Central memory CD8-positive, alpha-beta T cell (primary cell): Measurements from ENCODE around the gene TMC5.
A peak's percentile ranks its signal among the peaks of the same experiment; 100 is the strongest.

Experiments
- ATAC-seq: fragments of 150-1000 bp; cut with Tn5 transposase; replicated peaks from 2 replicates; pipeline ENCODE4 v1.10.0; 2022; ENCODE audit warnings: mild to moderate bottlenecking, moderate FRiP score, moderate number of reproducible peaks; ENCODE audit not compliant: poor library complexity, severe bottlenecking; ENCODE audit errors: extremely low read depth
- DNase-seq, 2 donors: peaks; one replicate each; pipeline ENCODE4 v3.0.0; 2021; ENCODE audit warnings: low spot score in 2 of 2
- H3K27ac Mint-ChIP-seq: one replicate; pipeline ENCODE4 v1.8.0; 2022; ENCODE audit warnings: low read depth, mild to moderate bottlenecking, moderate library complexity, mixed read lengths
- H3K27me3 Mint-ChIP-seq: one replicate; pipeline ENCODE4 v1.8.0; 2022; ENCODE audit warnings: mixed read lengths
- H3K36me3 Mint-ChIP-seq: one replicate; pipeline ENCODE4 v1.8.0; 2022; ENCODE audit warnings: mild to moderate bottlenecking, moderate library complexity, mixed read lengths; ENCODE audit not compliant: insufficient read depth
- H3K4me1 Mint-ChIP-seq: one replicate; pipeline ENCODE4 v1.8.0; 2022; ENCODE audit warnings: mixed read lengths
- H3K4me3 Mint-ChIP-seq: one replicate; pipeline ENCODE4 v1.8.0; 2022; ENCODE audit warnings: mild to moderate bottlenecking, moderate library complexity, mixed read lengths
- H3K9me3 Mint-ChIP-seq: one replicate; pipeline ENCODE4 v1.8.0; 2022; ENCODE audit warnings: mixed read lengths

TMC5 gene

DNA sequence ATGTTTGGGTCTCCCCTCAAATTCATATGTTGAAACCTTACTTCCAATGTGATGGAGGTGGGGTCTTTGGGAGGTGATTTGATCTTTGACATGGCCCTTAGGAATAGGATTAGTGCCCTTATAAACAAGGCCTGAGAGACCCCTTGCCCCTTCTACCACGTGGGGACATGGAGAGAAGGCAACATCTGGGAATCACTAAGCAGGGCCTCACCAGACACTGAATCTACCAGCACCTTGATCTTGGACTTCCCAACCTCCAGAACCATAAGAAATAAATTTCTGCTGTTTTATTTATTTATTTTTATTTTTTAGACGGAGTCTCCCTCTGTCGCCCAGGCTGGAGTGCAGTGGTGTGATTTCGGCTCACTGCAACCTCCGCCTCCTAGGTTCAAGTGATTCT, 64.1 kb downstream of the TMC5 start:
- Mint-ChIP-seq H3K36me3 (no peaks in the 10 kb centered on the region), H3K4me1 (no peaks in the 10 kb centered on the region), H3K9me3 (no peaks in the 10 kb centered on the region), H3K27ac (no peak overlapping the region), H3K4me3 (no peak overlapping the region), H3K27me3 (peaks cover 15% of the 10 kb centered on the region)
- DNase-seq (no peak), ATAC-seq (no peak)

DNA sequence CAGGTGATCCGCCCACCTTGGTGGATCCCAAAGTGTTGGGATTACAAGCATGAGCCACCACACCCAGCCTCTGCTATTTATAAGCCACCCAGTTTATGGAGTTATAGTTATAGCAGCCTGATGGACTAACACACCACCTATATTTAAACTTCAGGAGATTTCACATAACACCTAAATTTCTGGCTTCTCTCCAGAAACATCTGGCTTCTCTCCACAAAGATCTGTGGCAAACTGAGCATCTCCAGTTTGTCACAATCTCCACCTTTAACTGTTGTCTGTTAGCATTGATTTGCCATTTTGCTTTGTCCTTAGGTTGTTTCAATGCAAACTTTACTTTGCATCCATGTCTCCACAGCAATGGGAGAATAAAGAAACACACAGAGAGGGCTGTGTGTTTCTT, 64.6 kb downstream of the TMC5 start:
- no peak for ATAC-seq
- H3K36me3 Mint-ChIP-seq: no peaks in the 10 kb centered on the region
- no peak overlapping the region for H3K4me3 Mint-ChIP-seq

DNA sequence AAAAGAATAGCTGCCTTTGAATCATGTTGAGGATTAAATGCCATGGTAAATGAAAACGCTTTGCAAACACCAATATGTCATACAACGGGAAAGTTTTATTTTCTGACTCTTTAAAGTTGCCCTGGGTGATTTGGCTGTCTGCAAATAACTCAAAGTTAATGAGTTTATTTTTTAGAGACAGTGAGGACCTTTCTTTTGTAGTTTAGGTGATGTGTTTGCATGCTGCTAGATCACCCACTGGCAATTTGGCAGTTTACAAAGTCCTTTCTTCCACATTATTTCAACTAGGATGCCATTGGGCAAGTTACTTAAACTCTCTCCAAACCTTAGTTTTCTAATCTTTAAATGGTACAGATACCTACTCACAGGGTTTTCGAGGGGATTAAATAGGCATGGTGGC, 66.4 kb downstream of the TMC5 start:
- H3K4me3 Mint-ChIP-seq: no peak overlapping the region
- no peaks in the 10 kb centered on the region for H3K9me3 Mint-ChIP-seq
- H3K4me1 Mint-ChIP-seq: no peaks in the 10 kb centered on the region
- no peak overlapping the region for H3K27ac Mint-ChIP-seq
- H3K27me3 Mint-ChIP-seq: peaks cover 3% of the 10 kb centered on the region
- no peaks in the 10 kb centered on the region for H3K36me3 Mint-ChIP-seq
- ATAC-seq: no peak
- DNase-seq: no peak

More for the DNA sequence above, 64.6 kb downstream of the TMC5 start:
- Mint-ChIP-seq H3K27ac (no peak overlapping the region), H3K9me3 (no peaks in the 10 kb centered on the region), H3K4me1 (no peaks in the 10 kb centered on the region), H3K27me3 (peaks cover 15% of the 10 kb centered on the region)
- DNase-seq: no peak

- DNase-seq (no peak), ATAC-seq (no peak)
- H3K27ac Mint-ChIP-seq: no peak overlapping the region
- no peaks in the 10 kb centered on the region for H3K9me3 Mint-ChIP-seq
- H3K4me1 Mint-ChIP-seq: no peaks in the 10 kb centered on the region
- H3K27me3 Mint-ChIP-seq: no peaks in the 10 kb centered on the region
- no peaks in the 10 kb centered on the region for H3K36me3 Mint-ChIP-seq
- no peak overlapping the region for H3K4me3 Mint-ChIP-seq
Observed at GRCh38 chr16:19485611-19486010, 67.9 kb downstream of the TMC5 start.

DNA sequence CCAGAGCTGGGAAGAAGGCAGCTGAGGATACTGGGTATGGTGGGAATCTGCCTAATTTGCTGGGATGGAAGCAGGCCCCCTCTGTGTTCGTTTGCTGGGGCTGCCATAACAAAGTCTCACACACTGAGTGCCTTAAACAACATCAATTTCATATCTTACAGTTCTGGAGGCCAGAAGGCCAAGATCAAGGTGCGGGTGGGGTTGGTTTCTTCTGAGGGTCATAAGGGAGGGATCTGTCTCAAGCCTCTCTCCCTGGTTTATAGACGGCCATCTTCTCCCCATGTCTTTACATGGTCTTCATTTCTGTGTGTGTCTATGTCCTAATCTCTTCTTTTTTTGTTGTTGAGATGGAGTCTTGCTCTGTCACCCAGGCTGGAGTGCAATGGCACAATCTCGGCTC, 68.4 kb downstream of the TMC5 start:
- ATAC-seq (no peak), DNase-seq (no peak)
- Mint-ChIP-seq H3K27ac (no peak overlapping the region), H3K4me1 (no peaks in the 10 kb centered on the region), H3K9me3 (no peaks in the 10 kb centered on the region), H3K36me3 (no peaks in the 10 kb centered on the region), H3K27me3 (no peaks in the 10 kb centered on the region), H3K4me3 (no peak overlapping the region)

GRCh38 chr16:19486750-19487325, 69.2 kb downstream of the TMC5 start:
- Mint-ChIP-seq H3K36me3 (no peaks in the 10 kb centered on the region), H3K27me3 (no peaks in the 10 kb centered on the region), H3K4me3 (no peak overlapping the region), H3K4me1 (no peaks in the 10 kb centered on the region), H3K27ac (no peak overlapping the region), H3K9me3 (no peaks in the 10 kb centered on the region)
- no peak for ATAC-seq
- DNase-seq: no peak

DNA sequence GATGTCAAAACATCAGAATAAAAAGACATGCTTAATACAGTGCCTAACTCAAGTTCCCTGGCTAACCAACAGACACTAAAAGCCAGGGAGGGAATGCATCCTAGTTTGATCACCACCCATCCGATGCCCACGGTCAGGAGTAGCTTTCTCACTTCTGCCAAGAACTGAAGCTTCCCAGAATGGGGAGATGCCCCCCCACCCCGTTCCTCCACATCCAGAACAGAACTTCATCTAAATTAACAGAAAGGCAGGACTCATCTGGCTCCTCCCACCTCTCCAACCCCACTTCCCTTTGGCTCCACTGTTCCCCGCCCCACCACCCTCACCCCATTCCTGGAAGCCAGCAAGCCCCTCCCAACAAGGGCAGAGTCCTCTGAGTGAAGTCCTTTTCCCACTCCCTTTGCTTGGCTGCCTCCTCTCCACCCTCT, 70.5 kb downstream of the TMC5 start:
- no peak for DNase-seq
- Mint-ChIP-seq H3K4me1 (no peaks in the 10 kb centered on the region), H3K4me3 (no peak overlapping the region), H3K9me3 (no peaks in the 10 kb centered on the region), H3K36me3 (no peaks in the 10 kb centered on the region), H3K27me3 (no peaks in the 10 kb centered on the region), H3K27ac (no peak overlapping the region)
- no peak for ATAC-seq

- Mint-ChIP-seq H3K4me1 (no peaks in the 10 kb centered on the region), H3K27me3 (no peaks in the 10 kb centered on the region), H3K27ac (no peak overlapping the region), H3K36me3 (peaks cover 1% of the 10 kb centered on the region), H3K4me3 (no peak overlapping the region), H3K9me3 (no peaks in the 10 kb centered on the region)
- ATAC-seq (no peak), DNase-seq (no peak)
Observed at GRCh38 chr16:19490619-19491018, 72.9 kb downstream of the TMC5 start.

DNA sequence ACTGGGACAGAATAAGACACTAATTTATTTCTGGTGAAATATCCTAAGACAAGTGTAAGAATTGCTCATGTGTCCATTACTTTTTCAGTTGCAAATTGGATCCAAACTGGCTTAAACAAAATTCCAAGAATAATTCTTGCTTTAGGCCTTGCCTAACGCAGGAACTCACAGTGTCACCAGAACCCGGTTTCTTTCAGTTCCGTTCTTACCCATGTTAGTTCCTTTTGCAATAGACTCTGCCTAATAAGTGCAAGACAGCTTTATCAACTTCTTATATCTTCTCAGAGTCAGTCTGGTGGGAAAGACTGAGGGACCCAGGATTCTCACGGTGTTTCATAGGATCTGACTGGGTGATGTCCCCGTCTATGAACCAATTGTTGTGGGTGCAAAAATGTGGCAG, 79.5 kb downstream of the TMC5 start:
- Mint-ChIP-seq H3K36me3 (peaks cover 16% of the 10 kb centered on the region), H3K27me3 (no peaks in the 10 kb centered on the region), H3K4me1 (no peaks in the 10 kb centered on the region), H3K4me3 (no peak overlapping the region), H3K9me3 (no peaks in the 10 kb centered on the region), H3K27ac (no peak overlapping the region)
- no peak for ATAC-seq
- DNase-seq: no peak

DNA sequence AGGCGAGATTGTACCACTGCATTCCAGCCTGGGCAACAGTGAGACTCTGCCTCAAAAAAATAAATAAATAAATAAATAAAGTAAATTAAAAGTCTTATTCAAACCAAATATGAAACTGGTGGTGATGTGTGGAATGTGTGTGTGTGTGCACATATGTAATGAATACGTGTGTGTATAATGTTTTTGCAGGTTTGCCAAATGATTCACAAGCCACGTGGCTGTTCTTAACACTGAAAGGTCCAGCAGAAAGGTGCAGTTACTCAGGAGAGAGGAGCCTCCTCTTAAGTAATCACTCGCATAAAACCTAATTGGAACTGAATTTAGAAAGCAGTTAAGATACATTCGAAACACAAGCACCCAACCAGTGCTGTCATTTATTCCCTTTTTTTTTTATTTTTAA, 81.3 kb downstream of the TMC5 start:
- no peaks in the 10 kb centered on the region for H3K9me3 Mint-ChIP-seq
- H3K36me3 Mint-ChIP-seq: peaks cover 24% of the 10 kb centered on the region
- no peaks in the 10 kb centered on the region for H3K27me3 Mint-ChIP-seq
- H3K4me3 Mint-ChIP-seq: no peak overlapping the region
- no peaks in the 10 kb centered on the region for H3K4me1 Mint-ChIP-seq
- ATAC-seq (no peak), DNase-seq (no peak)
- H3K27ac Mint-ChIP-seq: no peak overlapping the region

- Mint-ChIP-seq H3K4me1 (no peaks in the 10 kb centered on the region), H3K27me3 (no peaks in the 10 kb centered on the region), H3K27ac (no peak overlapping the region), H3K36me3 (peaks cover 28% of the 10 kb centered on the region), H3K9me3 (no peaks in the 10 kb centered on the region), H3K4me3 (no peak overlapping the region)
- DNase-seq (no peak), ATAC-seq (no peak)
Observed at GRCh38 chr16:19499481-19499880, 81.8 kb downstream of the TMC5 start.

GRCh38 chr16:19502395-19503131, 84.9 kb downstream of the TMC5 start:
- peak; percentile 22 to 24 for DNase-seq
- Mint-ChIP-seq H3K27me3 (no peaks in the 10 kb centered on the region), H3K9me3 (no peaks in the 10 kb centered on the region), H3K4me1 (no peaks in the 10 kb centered on the region), H3K4me3 (no peak overlapping the region), H3K27ac (no peak overlapping the region), H3K36me3 (peaks cover 49% of the 10 kb centered on the region)
- no peak for ATAC-seq

DNA sequence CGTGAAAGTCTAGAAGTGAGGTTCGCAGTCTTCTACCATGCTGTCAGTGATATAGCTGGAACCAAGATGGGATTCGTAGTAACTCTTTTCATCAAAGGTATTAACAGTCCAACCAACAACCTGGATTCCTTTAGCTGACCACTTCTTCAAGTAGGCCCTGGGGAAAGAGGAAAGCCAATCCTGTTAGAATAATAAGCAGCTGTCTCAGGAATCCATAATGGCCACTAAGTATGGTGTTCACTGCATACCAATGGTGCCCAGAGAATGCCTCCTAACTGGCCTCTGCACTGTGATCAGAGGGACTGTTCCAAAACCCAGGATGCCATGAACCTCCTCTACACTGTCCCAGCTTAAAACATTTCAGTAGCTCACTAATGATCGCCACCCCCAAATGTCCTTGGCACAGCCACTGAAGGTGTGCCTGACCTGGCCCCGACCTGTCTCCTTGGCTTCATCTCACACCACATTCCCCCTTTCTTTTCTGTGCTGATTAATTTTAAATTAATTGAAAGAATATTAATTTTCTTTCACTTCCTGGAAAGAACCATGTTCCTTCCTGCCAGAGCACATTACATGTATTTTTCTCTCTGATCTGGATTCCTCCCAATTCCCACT, 85.9 kb downstream of the TMC5 start:
- ATAC-seq: no peak
- no peaks in the 10 kb centered on the region for H3K27me3 Mint-ChIP-seq
- H3K27ac Mint-ChIP-seq: no peak overlapping the region
- no peaks in the 10 kb centered on the region for H3K9me3 Mint-ChIP-seq
- no peak overlapping the region for H3K4me3 Mint-ChIP-seq
- DNase-seq: no peak
- H3K4me1 Mint-ChIP-seq: no peaks in the 10 kb centered on the region
- H3K36me3 Mint-ChIP-seq: peaks cover 46% of the 10 kb centered on the region
